Activated naive CD4-positive, alpha-beta T cell treated with anti-CD3 and anti-CD28 coated beads, Interleukin-2, amount 50 U/mL, for 24 hours (primary cell): ENCODE results near the gene PLEKHG5.
A peak's percentile ranks its signal among the peaks of the same experiment; 100 is the strongest.

Source experiments
- H3K27ac Mint-ChIP-seq: one replicate; pipeline ENCODE4 v1.8.0; 2021; ENCODE audit warnings: mild to moderate bottlenecking, mixed read lengths
- H3K27me3 Mint-ChIP-seq: one replicate; pipeline ENCODE4 v1.8.0; 2021; ENCODE audit warnings: mixed read lengths
- H3K36me3 Mint-ChIP-seq: one replicate; pipeline ENCODE4 v1.8.0; 2021; ENCODE audit warnings: mixed read lengths
- H3K4me1 Mint-ChIP-seq: one replicate; pipeline ENCODE4 v1.8.0; 2021; ENCODE audit warnings: mixed read lengths
- H3K4me3 Mint-ChIP-seq: one replicate; pipeline ENCODE4 v1.8.0; 2021; ENCODE audit warnings: mild to moderate bottlenecking, mixed read lengths
- H3K9me3 Mint-ChIP-seq: one replicate; pipeline ENCODE4 v1.8.0; 2021; ENCODE audit warnings: mixed read lengths

The PLEKHG5 gene

DNA sequence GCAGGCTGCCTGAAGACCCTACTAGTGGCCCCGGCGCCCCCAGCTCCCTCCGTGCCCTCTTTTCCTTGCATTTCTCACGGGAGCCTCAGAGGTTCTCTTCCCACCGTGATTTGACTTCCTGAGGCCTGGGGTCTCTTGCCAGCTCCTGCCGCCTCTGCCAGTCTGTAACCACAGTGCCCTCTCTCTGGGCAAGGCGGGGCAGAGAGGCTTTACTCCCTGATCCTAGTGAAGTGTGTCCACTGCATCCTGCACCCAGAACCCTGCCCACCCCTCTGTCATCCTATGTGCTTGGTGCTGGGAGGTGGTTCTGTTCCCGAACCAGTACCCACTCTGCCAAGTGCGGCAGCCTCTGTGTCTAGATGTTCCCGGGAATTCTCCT lies 64.5 kb downstream of the PLEKHG5 start:
- H3K27ac Mint-ChIP-seq = peak overlapping the region; percentile 2
- no peaks in the 10 kb centered on the region for H3K36me3 Mint-ChIP-seq
- no peaks in the 10 kb centered on the region for H3K9me3 Mint-ChIP-seq
- peaks cover 9% of the 10 kb centered on the region for H3K27me3 Mint-ChIP-seq
- no peak overlapping the region for H3K4me3 Mint-ChIP-seq
- peaks cover 7% of the 10 kb centered on the region for H3K4me1 Mint-ChIP-seq

DNA sequence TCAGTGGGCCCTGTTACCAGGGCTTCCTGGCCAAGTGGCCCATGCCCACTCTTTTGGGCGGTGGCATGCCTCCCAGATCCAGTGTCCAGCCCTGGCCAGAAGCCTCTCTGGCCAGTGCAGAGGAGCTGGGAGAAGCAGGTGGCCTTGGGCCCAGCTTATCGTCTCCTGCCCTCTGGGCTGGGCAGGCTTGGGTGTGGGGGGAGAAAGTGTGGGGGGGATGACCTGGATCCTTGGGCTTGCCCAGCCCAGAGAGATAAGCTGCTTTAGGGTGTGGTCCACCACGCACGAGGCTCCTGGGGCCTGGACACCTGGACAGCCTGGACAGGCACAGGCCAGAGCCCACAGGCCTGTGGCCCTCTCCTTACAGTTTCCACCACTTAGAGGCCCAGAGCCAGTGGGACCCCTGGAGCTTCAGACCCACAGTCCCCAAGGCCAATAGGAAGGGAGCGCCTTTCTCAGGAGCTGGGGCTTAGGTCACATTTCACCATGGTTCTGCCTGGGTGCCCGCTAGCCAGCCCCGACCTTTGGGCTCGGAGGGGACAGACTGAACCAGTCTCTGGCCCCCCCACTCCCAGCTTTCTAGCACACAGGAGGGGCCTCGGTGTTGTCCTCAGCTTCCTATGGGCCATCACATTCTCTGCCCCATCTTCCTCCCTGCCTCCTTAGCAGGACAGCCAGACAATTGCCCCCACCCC lies 65.0 kb downstream of the PLEKHG5 start:
- Mint-ChIP-seq H3K27me3 (peaks cover 13% of the 10 kb centered on the region), H3K4me1 (peaks cover 7% of the 10 kb centered on the region)

DNA sequence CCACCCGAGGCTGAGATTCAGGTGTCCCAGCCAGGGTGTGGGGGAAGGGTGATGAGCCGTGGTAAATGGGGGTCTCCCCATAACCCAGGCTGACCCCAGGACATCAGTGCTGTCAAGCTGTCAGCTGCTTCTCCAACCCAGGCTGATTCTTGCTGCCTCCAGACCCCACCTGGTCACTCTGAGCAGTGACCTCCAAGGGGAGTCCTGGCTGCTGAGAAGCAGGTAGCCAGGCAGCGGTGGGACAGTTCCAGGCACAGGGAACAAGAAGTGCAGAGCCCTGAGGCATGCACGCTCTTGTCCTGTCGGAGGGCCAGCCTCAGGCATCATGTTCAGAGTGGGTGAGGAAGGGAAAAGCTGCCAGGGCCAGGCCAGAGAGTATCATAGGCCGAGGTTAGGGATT lies 65.8 kb downstream of the PLEKHG5 start:
- Mint-ChIP-seq H3K27ac (no peak overlapping the region), H3K4me1 (peaks cover 7% of the 10 kb centered on the region), H3K4me3 (no peak overlapping the region), H3K36me3 (no peaks in the 10 kb centered on the region), H3K27me3 (peaks cover 19% of the 10 kb centered on the region), H3K9me3 (no peaks in the 10 kb centered on the region)

More for the DNA sequence above, 65.0 kb downstream of the PLEKHG5 start:
- Mint-ChIP-seq H3K9me3 (no peaks in the 10 kb centered on the region), H3K4me3 (no peak overlapping the region), H3K36me3 (no peaks in the 10 kb centered on the region), H3K27ac (peak overlapping the region; percentile 2)

DNA sequence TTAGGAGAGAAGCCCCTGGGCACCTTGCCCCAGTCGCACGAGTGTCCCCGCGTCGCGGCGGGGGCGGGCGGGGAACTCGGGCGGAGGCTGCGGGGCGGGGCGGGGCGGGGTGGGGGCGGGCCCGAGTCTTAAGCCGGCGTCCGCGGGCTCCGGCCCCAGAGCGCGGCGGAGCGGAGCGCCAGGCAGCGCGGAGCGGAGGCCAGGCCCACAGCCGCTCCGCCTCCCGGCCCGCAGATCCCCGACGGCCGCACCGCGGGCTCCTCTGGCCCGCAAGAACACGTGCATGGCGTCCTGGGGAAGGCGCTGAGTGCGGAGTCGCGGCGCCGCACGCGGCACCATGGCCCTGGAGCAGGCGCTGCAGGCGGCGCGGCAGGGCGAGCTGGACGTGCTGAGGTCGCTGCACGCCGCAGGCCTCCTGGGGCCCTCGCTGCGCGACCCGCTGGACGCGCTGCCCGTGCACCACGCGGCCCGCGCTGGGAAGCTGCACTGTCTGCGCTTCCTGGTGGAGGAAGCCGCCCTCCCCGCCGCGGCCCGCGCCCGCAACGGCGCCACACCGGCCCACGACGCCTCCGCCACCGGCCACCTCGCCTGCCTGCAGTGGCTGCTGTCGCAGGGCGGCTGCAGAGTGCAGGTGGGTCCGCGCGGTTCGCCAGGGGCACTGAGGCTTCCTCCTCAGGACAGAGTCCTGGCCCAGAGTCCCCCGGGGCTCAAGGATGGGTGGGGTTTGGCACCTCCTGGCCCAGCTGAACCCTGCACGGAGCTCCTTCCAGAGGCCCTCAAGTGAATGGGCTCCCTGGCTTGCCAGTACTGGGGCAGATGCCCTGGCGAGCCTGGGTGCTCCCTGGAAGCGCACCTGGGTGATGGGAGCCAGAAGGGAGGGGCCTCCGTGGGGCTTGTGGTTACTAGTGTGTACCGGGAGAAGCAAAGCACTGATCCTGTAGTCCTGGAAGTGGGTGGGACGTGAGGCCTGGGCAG lies 66.6 kb downstream of the PLEKHG5 start, which contains the start of gene ESPN:
TSS of gene ESPN (plus strand) at position 158 of the 975 bp plus-strand sequence. CDS start at position 338, 180 bp downstream.
- H3K27ac Mint-ChIP-seq = no peak within 1 kb of the TSS
- peaks cover 7% of the 10 kb centered on the region for H3K4me1 Mint-ChIP-seq
- peaks cover 21% of the 10 kb centered on the region for H3K27me3 Mint-ChIP-seq
- peak within 1 kb of the TSS; percentile 63 for H3K4me3 Mint-ChIP-seq
- no peaks in the 10 kb centered on the region for H3K9me3 Mint-ChIP-seq
- no peaks in the 10 kb centered on the region for H3K36me3 Mint-ChIP-seq

DNA sequence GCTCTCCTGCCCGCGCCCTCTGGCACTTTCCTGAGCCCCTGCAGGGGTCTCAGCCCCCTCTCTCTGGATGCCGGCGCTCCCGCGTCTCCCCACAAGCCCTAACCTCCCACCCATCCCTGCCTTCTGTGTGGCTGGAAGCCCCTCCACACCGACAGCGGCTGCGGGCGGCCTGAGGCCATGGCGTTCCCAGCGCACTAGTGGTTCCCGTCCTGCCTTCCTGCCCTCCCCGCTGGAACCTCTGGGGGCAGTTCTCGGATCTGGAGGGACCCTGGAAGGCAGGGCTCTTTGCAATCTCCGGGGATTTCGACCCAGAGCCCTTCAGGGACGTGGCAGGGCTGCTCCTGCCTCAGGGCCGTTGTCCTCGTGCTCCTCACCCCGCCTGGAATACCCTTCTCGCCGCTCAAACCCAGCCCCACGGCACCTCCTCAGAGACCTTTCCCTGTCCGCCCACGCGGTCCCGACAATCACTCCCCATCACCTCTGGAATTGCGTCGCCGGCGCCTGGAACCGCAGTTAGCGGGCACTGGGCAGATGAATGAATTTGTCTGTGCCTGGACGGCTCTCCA lies 67.4 kb downstream of the PLEKHG5 start:
- peaks cover 7% of the 10 kb centered on the region for H3K4me1 Mint-ChIP-seq
- no peaks in the 10 kb centered on the region for H3K9me3 Mint-ChIP-seq
- H3K36me3 Mint-ChIP-seq = no peaks in the 10 kb centered on the region
- H3K4me3 Mint-ChIP-seq = peak overlapping the region; percentile 63
- peaks cover 22% of the 10 kb centered on the region for H3K27me3 Mint-ChIP-seq
- H3K27ac Mint-ChIP-seq = no peak overlapping the region

DNA sequence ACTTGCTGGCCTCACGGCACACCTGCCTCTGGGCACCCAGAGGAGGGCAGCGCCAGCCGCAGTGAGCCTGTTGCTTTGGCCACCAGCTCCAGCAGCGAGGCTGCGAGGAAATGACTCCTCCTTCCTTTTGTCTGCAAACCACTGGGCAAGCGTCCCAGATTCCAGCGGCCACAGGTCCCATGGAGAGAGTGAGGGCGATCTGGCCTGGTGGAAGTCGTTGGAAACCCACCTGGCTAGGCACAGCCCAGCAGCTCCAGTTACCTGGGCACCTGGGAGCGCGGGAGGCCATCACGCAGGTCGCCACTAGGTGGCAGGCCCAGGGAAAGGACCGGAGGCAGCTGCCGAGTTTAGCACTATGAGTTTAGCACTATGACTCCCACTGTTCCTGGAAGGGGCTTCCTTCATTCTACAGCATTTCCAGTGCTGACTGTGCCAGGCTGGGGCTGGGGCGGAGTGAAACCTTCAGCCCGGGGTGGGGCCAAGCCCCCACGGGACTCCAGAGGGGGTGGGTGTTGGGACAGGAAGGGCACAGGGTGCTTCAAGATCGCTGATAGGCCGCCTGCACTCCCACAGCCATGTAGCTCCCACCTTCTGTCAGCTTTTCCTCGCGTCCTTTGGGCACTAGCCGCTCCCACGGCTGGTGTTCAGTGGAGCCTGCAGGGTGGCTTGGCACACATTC lies 68.0 kb downstream of the PLEKHG5 start:
- H3K36me3 Mint-ChIP-seq = no peaks in the 10 kb centered on the region
- no peaks in the 10 kb centered on the region for H3K9me3 Mint-ChIP-seq
- H3K27ac Mint-ChIP-seq = no peak overlapping the region
- peaks cover 7% of the 10 kb centered on the region for H3K4me1 Mint-ChIP-seq
- peak overlapping the region; percentile 63 for H3K4me3 Mint-ChIP-seq
- H3K27me3 Mint-ChIP-seq = peaks cover 22% of the 10 kb centered on the region

DNA sequence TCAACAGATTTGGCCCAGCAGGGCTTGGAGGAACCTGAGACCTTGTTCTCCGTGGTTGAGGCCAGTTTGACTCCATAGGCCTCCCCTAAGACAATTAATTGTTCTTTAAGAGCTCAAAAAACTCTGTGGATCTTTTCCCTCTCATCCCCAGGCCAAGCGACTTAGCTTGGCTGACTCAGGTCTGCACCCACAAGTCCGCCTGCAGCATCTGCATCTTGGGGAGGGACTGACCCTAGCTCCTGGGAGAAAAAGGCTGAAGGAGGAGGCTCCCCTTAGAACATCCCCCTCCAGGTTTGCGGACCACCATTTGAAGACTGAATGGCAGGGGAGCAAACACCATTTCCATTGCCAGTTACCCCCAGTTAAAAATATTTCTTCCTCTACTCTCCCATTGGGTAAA lies 70.2 kb downstream of the PLEKHG5 start:
- H3K4me3 Mint-ChIP-seq = no peak overlapping the region
- peaks cover 37% of the 10 kb centered on the region for H3K27me3 Mint-ChIP-seq

DNA sequence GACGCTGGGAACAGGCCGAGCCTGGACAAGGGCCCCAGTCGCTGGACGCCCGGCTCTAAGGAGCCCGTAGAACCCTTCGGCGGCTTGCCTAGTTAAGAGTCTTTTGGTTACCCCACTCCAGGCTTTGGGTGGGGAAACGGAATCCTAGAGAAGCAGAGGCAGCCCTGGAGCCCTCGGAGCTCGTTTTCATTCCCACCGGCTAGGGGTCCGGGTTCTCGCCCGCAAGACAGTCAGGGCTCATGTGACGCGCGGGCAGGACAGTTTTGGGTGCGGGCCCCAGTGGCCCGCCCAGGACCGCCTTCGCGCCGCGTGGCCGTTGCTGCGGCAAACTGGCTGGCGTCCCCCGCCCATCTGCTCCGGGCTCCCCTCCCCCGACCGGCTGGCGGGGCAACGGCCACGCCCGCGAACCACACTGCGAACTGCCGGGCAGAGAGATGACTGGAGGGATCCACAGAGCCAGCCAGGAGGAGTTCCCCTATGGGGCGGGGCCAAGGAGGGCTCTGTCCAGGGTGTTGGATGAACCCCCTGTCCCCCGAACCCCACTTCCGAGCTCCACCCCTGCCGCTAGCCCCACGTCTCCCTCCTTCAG lies 70.9 kb downstream of the PLEKHG5 start:
- Mint-ChIP-seq H3K4me1 (peaks cover 7% of the 10 kb centered on the region), H3K4me3 (peak overlapping the region; percentile 23), H3K27ac (no peak overlapping the region), H3K9me3 (no peaks in the 10 kb centered on the region), H3K36me3 (no peaks in the 10 kb centered on the region), H3K27me3 (peaks cover 44% of the 10 kb centered on the region)

More for the DNA sequence above, 70.2 kb downstream of the PLEKHG5 start:
- Mint-ChIP-seq H3K9me3 (no peaks in the 10 kb centered on the region), H3K4me1 (peaks cover 7% of the 10 kb centered on the region), H3K36me3 (no peaks in the 10 kb centered on the region), H3K27ac (no peak overlapping the region)

DNA sequence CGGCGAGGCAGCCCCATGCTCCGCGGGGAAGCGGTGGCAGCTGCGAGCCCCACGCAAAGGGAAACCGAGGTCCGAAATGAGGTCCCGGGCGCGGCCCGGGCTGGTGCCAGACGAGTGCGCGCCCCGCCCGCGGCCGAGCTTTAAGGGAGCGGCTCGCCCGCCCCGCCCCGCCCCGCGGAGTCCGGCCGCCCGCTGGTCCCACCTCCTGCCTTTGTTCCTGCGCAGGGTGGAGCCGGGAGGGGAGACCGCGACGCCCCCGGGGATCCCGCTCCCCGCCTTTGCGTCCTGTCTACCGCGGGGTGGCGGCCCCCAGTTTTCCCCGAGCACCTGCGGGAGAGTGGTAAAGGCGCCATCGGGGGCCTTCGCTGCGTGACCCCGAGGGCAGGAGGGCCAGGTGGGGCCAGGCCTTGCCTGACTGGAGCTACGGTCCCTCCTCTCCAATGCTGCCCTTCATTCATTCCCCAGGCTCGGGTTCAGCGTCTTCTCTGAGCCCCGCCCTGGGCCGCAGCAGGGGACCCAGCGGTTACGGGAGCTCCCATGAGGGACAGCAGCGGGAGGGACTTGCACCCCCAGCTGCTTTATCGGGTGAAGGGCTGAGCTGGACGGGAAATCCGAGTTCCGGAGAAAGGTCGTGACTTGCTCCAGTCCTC lies 71.5 kb downstream of the PLEKHG5 start, which contains the start of gene HES2:
TSS of gene HES2 (minus strand) at position 116 of the 650 bp plus-strand sequence. CDS start at position 17, 99 bp downstream.
- no peaks in the 10 kb centered on the region for H3K36me3 Mint-ChIP-seq
- H3K4me1 Mint-ChIP-seq = peaks cover 11% of the 10 kb centered on the region
- H3K9me3 Mint-ChIP-seq = no peaks in the 10 kb centered on the region
- peak within 1 kb of the TSS; percentile 23 for H3K4me3 Mint-ChIP-seq
- H3K27me3 Mint-ChIP-seq = peaks cover 48% of the 10 kb centered on the region
- no peak within 1 kb of the TSS for H3K27ac Mint-ChIP-seq

DNA sequence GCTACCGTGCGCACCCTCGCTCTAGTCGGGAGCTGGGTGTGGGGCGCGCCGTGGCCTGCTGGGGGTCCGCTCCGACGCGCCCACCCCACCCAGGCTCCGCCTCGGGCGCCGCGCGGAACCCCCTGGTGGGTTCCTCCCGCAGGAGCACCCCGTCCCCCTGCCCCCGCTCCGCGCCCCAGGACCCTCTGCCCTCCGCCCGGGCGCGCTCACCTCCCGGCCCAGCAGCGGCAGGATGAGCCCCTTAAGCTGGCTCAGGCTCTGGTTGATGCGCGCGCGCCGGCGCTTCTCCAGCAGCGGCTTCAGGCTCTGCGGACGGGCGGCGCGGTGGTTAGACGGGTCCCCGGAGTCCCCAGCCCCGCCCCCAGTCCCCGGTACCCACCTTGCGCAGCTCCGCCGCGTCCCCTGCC lies 72.1 kb downstream of the PLEKHG5 start:
- no peak overlapping the region for H3K27ac Mint-ChIP-seq
- peaks cover 14% of the 10 kb centered on the region for H3K4me1 Mint-ChIP-seq
- H3K36me3 Mint-ChIP-seq = no peaks in the 10 kb centered on the region
- peaks cover 50% of the 10 kb centered on the region for H3K27me3 Mint-ChIP-seq
- H3K9me3 Mint-ChIP-seq = no peaks in the 10 kb centered on the region
- no peak overlapping the region for H3K4me3 Mint-ChIP-seq

DNA sequence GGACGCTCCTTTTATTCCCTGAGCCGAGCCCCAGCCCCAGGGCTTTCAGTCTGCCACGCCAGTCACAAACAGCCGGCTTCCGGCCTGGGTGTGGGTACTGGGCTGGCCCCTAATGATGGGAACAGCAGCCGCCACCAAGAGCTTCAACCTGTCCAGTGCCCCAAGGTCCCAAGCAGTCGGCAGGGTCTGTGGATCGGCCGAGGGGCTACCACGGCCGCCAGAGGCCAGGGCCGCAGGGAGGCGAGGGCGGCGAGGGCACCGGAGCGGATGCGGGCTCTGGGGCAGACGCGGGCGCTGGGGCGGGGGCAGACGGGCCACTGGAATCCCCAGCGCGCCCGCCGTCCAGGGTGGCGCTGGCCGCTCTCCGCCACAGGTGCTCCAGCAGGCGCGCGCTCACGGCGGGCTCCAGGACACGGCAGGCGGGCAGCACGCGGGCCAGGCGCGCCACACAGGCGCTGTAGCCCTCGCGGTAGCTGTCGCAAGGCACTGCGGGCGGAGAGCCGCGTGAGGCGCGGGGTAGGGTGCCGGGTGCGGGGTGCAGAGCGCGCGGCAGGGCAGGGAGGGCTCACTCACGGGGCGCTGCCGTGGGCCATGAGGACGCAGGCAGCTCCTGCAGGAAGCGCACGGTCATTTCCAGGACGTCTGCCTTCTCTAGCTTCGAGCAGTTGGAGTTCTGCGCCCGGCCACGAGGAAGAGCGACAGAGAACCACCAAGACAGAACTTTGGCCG lies 72.6 kb downstream of the PLEKHG5 start:
- Mint-ChIP-seq H3K9me3 (no peaks in the 10 kb centered on the region), H3K27me3 (peaks cover 47% of the 10 kb centered on the region), H3K4me1 (peaks cover 11% of the 10 kb centered on the region), H3K27ac (no peak overlapping the region), H3K36me3 (no peaks in the 10 kb centered on the region), H3K4me3 (no peak overlapping the region)

DNA sequence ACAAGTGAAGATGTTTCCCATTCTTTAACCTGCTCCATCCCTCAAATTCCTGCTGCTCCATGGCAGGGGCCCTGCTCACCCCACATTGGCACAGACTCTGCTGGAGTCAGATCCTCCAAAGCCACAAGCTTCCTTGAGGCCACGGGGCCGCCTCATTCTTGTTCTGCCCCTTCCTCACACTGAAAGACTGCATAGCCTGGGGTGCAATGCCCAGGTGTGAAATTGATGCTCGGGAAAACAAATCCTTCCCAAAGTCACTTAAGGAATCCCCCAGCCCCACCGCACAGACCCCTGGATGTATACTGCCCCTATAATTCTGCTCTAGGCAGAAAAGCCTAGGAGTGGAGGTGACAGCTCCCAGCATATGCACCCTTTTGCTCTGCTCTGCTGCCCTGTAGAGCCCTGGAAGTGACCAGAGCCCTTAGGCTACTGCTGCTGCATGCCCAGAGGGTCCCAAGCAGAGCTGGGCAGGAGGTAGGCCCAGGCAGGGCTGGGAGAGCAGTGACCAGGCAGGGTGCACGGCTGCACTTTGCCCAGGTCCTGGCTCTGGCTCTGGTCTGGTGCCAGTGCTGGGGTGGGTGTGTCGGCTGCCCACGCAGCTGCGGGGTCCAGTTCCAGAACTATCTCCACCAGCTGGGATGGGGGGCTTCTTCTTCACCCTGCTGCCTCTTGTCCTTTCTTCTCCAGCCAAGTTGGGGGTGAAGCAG lies 73.4 kb downstream of the PLEKHG5 start:
- no peak overlapping the region for H3K4me3 Mint-ChIP-seq
- H3K4me1 Mint-ChIP-seq = peaks cover 10% of the 10 kb centered on the region
- H3K36me3 Mint-ChIP-seq = no peaks in the 10 kb centered on the region
- peaks cover 47% of the 10 kb centered on the region for H3K27me3 Mint-ChIP-seq
- H3K27ac Mint-ChIP-seq = no peak overlapping the region
- no peaks in the 10 kb centered on the region for H3K9me3 Mint-ChIP-seq
